HG02798 (cell line): ENCODE measurements around the gene ZNF574.
"Not testable (repeated sequence)": the region's sequence is repeated elsewhere in the genome, so short reads cannot be mapped to it uniquely, and the experiment has no call there.

Experiments used
- ATAC-seq: cut with Tn5 transposase; IDR thresholded peaks from one replicate; pipeline ENCODE4 v1.9.1; 2021; ENCODE audit warnings: mild to moderate bottlenecking; ENCODE audit not compliant: unreplicated experiment, poor library complexity

Gene ZNF574

GRCh38 chr19:42075616-42076379 lies at the start of gene ZNF574:
TSS of gene ZNF574 (plus strand) at chr19:42076166. CDS start at chr19:42078607, 2,441 bp downstream.
- ATAC-seq = peak; percentile 93

GRCh38 chr19:42028304-42029216 lies 47.4 kb upstream of the ZNF574 start:
- no peak for ATAC-seq

- no peak for ATAC-seq
These were observed 45.1 kb upstream of the ZNF574 start for GRCh38 chr19:42030645-42031440.

GRCh38 chr19:42032431-42032830 lies 43.5 kb upstream of the ZNF574 start:
- no peak for ATAC-seq

- ATAC-seq = no peak
These were observed 42.6 kb upstream of the ZNF574 start for GRCh38 chr19:42033413-42033812.

GRCh38 chr19:42034640-42035391 lies 41.1 kb upstream of the ZNF574 start:
- peak; percentile 45 for ATAC-seq

- ATAC-seq = no peak
These were observed 38.3 kb upstream of the ZNF574 start for GRCh38 chr19:42037649-42038048.

GRCh38 chr19:42038666-42039065 lies 37.3 kb upstream of the ZNF574 start:
- ATAC-seq = no peak

- no peak for ATAC-seq
These were observed 35.9 kb upstream of the ZNF574 start for GRCh38 chr19:42040031-42040430.

GRCh38 chr19:42040491-42040890 lies 35.5 kb upstream of the ZNF574 start:
- ATAC-seq = not testable (repeated sequence)

GRCh38 chr19:42042455-42043170 lies 33.4 kb upstream of the ZNF574 start:
- ATAC-seq = no peak

- no peak for ATAC-seq
These were observed 30.4 kb upstream of the ZNF574 start for GRCh38 chr19:42045575-42045974.

- ATAC-seq = no peak
These were observed 27.0 kb upstream of the ZNF574 start for GRCh38 chr19:42048992-42049391.

GRCh38 chr19:42051166-42052115 lies 24.5 kb upstream of the ZNF574 start:
- ATAC-seq = no peak

GRCh38 chr19:42052241-42052863 lies 23.6 kb upstream of the ZNF574 start:
- no peak for ATAC-seq

GRCh38 chr19:42053037-42053935 lies 22.7 kb upstream of the ZNF574 start:
- no peak for ATAC-seq

GRCh38 chr19:42054205-42054604 lies 21.8 kb upstream of the ZNF574 start:
- ATAC-seq = no peak
